WTC11 (cell line): ENCODE results near the gene CHD3. TPM values are rescaled to one million over a fixed set of nuclear protein-coding genes. Genes with fewer than 3 reads are reported as not detected.
A peak's percentile ranks its signal among the peaks of the same experiment; 100 is the strongest.

Experiments used
- ATAC-seq: fragments of 200-7000 bp; cut with Tn5 transposase; 2 replicates; pipeline ENCODE4 v1.10.0; 2021; ENCODE audit warnings: mild to moderate bottlenecking, moderate library complexity
- CTCF ChIA-PET: fragments of 300-600 bp; sonication (Branson Sonifier 250); formaldehyde crosslinking; loops from one replicate; lab custom pipeline; 2021; ENCODE audit warnings: antibody characterized with exemption; lab: Charles Lee
- POLR2A ChIA-PET: fragments of 350-600 bp; sonication (Branson Sonifier 250); formaldehyde crosslinking; loops from one replicate; lab custom pipeline; 2021; ENCODE audit warnings: antibody characterized with exemption; lab: Charles Lee
- DNase-seq: peaks from one replicate; pipeline ENCODE4 v3.0.0; 2021; ENCODE audit warnings: low spot score
- H3K27ac Mint-ChIP-seq: 2 replicates; pipeline ENCODE4 v1.8.0; 2021; ENCODE audit warnings: mixed read lengths
- H3K27me3 Mint-ChIP-seq: 2 replicates; pipeline ENCODE4 v1.8.0; 2021; ENCODE audit warnings: low read depth, mild to moderate bottlenecking, moderate library complexity, mixed read lengths
- H3K36me3 Mint-ChIP-seq: 2 replicates; pipeline ENCODE4 v1.8.0; 2021; ENCODE audit warnings: mixed read lengths
- H3K4me1 Mint-ChIP-seq: 2 replicates; pipeline ENCODE4 v1.8.0; 2022; ENCODE audit warnings: mixed read lengths
- H3K4me3 Mint-ChIP-seq: 2 replicates; pipeline ENCODE4 v1.8.0; 2021; ENCODE audit warnings: mild to moderate bottlenecking, moderate library complexity, mixed read lengths
- H3K9me3 Mint-ChIP-seq: 2 replicates; pipeline ENCODE4 v1.8.0; 2021; ENCODE audit warnings: mixed read lengths
- CREB1 ChIP-seq: sonication (generic); formaldehyde crosslinking; IDR thresholded peaks from 2 replicates; pipeline ENCODE4 v1.8.0; 2023; ENCODE audit warnings: mild to moderate bottlenecking, missing genetic modification reagents
- ETV6 ChIP-seq: sonication (generic); formaldehyde crosslinking; IDR thresholded peaks from 2 replicates; pipeline ENCODE4 v1.8.1; 2022; ENCODE audit warnings: mild to moderate bottlenecking, missing genetic modification reagents
- FOXK1 ChIP-seq: sonication (generic); formaldehyde crosslinking; IDR thresholded peaks from 2 replicates; pipeline ENCODE4 v1.8.0; 2022; ENCODE audit warnings: mild to moderate bottlenecking, moderate library complexity, missing genetic modification reagents
- FOXP1 ChIP-seq: sonication (generic); formaldehyde crosslinking; IDR thresholded peaks from 2 replicates; pipeline ENCODE4 v1.8.0; 2022; ENCODE audit warnings: missing genetic modification reagents, mild to moderate bottlenecking, moderate library complexity, borderline replicate concordance
- GABPB1 ChIP-seq: sonication (generic); formaldehyde crosslinking; IDR thresholded peaks from 2 replicates; pipeline ENCODE4 v1.8.1; 2023; ENCODE audit warnings: mild to moderate bottlenecking, missing genetic modification reagents
- GRHL2 ChIP-seq: fragments of 250-450 bp; sonication (Bioruptor Pico); IDR thresholded peaks from 2 replicates; pipeline ENCODE4 v1.8.0; 2022; ENCODE audit warnings: mild to moderate bottlenecking, moderate library complexity; ENCODE audit not compliant: insufficient replicate concordance, severe bottlenecking
- NFE2L1 ChIP-seq: sonication (generic); formaldehyde crosslinking; IDR thresholded peaks from 2 replicates; pipeline ENCODE4 v1.8.1; 2023; ENCODE audit warnings: missing genetic modification reagents
- SP1 ChIP-seq: sonication (generic); formaldehyde crosslinking; conservative IDR thresholded peaks from 2 replicates; pipeline ENCODE4 v1.8.1; 2022; ENCODE audit warnings: missing genetic modification reagents
- ZMAT4 ChIP-seq: fragments of 250-450 bp; sonication (Bioruptor Pico); IDR thresholded peaks from 2 replicates; pipeline ENCODE4 v1.9.0; 2021; ENCODE audit warnings: mild to moderate bottlenecking
- ZNF138 ChIP-seq: sonication (generic); formaldehyde crosslinking; conservative IDR thresholded peaks from 2 replicates; pipeline ENCODE4 v1.8.1; 2022; ENCODE audit warnings: mild to moderate bottlenecking, moderate library complexity, missing genetic modification reagents
- ZNF232 ChIP-seq: sonication (generic); formaldehyde crosslinking; IDR thresholded peaks from 2 replicates; pipeline ENCODE4 v1.8.0; 2022; ENCODE audit warnings: mild to moderate bottlenecking, missing genetic modification reagents
- ZNF263 ChIP-seq: sonication (generic); formaldehyde crosslinking; IDR thresholded peaks from 2 replicates; pipeline ENCODE4 v1.8.1; 2022; ENCODE audit warnings: low read depth, mild to moderate bottlenecking, moderate library complexity, missing genetic modification reagents
- ZNF671 ChIP-seq: fragments of 250-450 bp; sonication (Bioruptor Pico); IDR thresholded peaks from 2 replicates; pipeline ENCODE4 v1.8.0; 2021; ENCODE audit warnings: mild to moderate bottlenecking
- ZSCAN18 ChIP-seq: fragments of 250-450 bp; sonication (Bioruptor Pico); IDR thresholded peaks from 2 replicates; pipeline ENCODE4 v2.1.2; 2022; ENCODE audit warnings: mild to moderate bottlenecking, moderate library complexity
- total RNA-seq: library from RNA; stranded (reverse); gene quantifications from 3 replicates; pipeline ENCODE4 v1.2.3, GENCODE V29; 2021
- TF ChIP-seq, protein P1 (sequence below): sonication (generic); formaldehyde crosslinking; IDR thresholded peaks from 2 replicates; pipeline ENCODE4 v1.8.0; 2023; ENCODE audit warnings: missing genetic modification reagents, mild to moderate bottlenecking, borderline replicate concordance
- TF ChIP-seq, protein P2 (sequence below): fragments of 250-450 bp; sonication (Bioruptor Pico); IDR thresholded peaks from 2 replicates; pipeline ENCODE4 v1.9.0; 2021; ENCODE audit warnings: moderate library complexity, mild to moderate bottlenecking, inconsistent platforms, borderline replicate concordance

CHD3 gene
- total RNA-seq, 1 experiment from 2014 or later = 39.5 TPM

GRCh38 chr17:7855660-7856010 lies 33.0 kb upstream of the CHD3 start:
- H3K27me3 Mint-ChIP-seq = peaks cover 30% of the 10 kb centered on the region
- peaks cover 34% of the 10 kb centered on the region for H3K4me1 Mint-ChIP-seq
- no peak for TF ChIP-seq ZNF138 (CRISPR knock-in tag)
- no peak for TF ChIP-seq NFE2L1 (CRISPR knock-in tag)
- TF ChIP-seq ZSCAN18 (CRISPR knock-in tag) = no peak
- no peak for TF ChIP-seq GRHL2
- TF ChIP-seq, protein P1, sequence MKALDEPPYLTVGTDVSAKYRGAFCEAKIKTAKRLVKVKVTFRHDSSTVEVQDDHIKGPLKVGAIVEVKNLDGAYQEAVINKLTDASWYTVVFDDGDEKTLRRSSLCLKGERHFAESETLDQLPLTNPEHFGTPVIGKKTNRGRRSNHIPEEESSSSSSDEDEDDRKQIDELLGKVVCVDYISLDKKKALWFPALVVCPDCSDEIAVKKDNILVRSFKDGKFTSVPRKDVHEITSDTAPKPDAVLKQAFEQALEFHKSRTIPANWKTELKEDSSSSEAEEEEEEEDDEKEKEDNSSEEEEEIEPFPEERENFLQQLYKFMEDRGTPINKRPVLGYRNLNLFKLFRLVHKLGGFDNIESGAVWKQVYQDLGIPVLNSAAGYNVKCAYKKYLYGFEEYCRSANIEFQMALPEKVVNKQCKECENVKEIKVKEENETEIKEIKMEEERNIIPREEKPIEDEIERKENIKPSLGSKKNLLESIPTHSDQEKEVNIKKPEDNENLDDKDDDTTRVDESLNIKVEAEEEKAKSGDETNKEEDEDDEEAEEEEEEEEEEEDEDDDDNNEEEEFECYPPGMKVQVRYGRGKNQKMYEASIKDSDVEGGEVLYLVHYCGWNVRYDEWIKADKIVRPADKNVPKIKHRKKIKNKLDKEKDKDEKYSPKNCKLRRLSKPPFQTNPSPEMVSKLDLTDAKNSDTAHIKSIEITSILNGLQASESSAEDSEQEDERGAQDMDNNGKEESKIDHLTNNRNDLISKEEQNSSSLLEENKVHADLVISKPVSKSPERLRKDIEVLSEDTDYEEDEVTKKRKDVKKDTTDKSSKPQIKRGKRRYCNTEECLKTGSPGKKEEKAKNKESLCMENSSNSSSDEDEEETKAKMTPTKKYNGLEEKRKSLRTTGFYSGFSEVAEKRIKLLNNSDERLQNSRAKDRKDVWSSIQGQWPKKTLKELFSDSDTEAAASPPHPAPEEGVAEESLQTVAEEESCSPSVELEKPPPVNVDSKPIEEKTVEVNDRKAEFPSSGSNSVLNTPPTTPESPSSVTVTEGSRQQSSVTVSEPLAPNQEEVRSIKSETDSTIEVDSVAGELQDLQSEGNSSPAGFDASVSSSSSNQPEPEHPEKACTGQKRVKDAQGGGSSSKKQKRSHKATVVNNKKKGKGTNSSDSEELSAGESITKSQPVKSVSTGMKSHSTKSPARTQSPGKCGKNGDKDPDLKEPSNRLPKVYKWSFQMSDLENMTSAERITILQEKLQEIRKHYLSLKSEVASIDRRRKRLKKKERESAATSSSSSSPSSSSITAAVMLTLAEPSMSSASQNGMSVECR = no peak
- TF ChIP-seq ETV6 (CRISPR knock-in tag) = 0 out of 2 replicates have a peak, but pooled peaks have one; percentile 29
- no peak for TF ChIP-seq ZMAT4
- peaks cover 6% of the 10 kb centered on the region for H3K36me3 Mint-ChIP-seq
- H3K27ac Mint-ChIP-seq = no peak overlapping the region
- ChIA-PET CTCF (interaction anchor here (0.7 to 3.1 kb wide), 5 partner anchors 11 to 224 kb away, joined by 3 to 63 read pairs (median 12); partner anchors contain the start of gene KDM6B), POLR2A (no interaction called here)
- DNase-seq (no peak), ATAC-seq (no peak)
- no peaks in the 10 kb centered on the region for H3K9me3 Mint-ChIP-seq
- H3K4me3 Mint-ChIP-seq = no peak overlapping the region

- Mint-ChIP-seq H3K4me1 (peaks cover 28% of the 10 kb centered on the region), H3K4me3 (no peak overlapping the region), H3K36me3 (peaks cover 6% of the 10 kb centered on the region), H3K27ac (no peak overlapping the region), H3K27me3 (peaks cover 25% of the 10 kb centered on the region), H3K9me3 (no peaks in the 10 kb centered on the region)
- TF ChIP-seq GRHL2 (no peak), CREB1 (CRISPR knock-in tag) (no peak), ZNF263 (CRISPR knock-in tag) (0 out of 2 replicates have a peak, but pooled peaks have one; percentile 37)
- TF ChIP-seq, protein P2, sequence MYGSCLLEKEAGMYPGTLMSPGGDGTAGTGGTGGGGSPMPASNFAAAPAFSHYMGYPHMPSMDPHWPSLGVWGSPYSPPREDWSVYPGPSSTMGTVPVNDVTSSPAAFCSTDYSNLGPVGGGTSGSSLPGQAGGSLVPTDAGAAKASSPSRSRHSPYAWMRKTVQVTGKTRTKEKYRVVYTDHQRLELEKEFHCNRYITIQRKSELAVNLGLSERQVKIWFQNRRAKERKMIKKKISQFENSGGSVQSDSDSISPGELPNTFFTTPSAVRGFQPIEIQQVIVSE (CRISPR knock-in tag) = no peak
- DNase-seq (no peak), ATAC-seq (no peak)
- ChIA-PET POLR2A (interaction anchor here (1.0 to 1.5 kb wide), 7 partner anchors 11 to 168 kb away, joined by 3 to 11 read pairs (median 6); partner anchors contain the start of genes DNAH2, TP53 and WRAP53), CTCF (interaction anchor here (0.6 to 3.1 kb wide), 13 partner anchors 11 to 223 kb away, joined by 3 to 63 read pairs (median 4); partner anchors contain the start of genes CHD3 and KDM6B)
Observed at GRCh38 chr17:7856011-7856810, 32.4 kb upstream of the CHD3 start.

DNA sequence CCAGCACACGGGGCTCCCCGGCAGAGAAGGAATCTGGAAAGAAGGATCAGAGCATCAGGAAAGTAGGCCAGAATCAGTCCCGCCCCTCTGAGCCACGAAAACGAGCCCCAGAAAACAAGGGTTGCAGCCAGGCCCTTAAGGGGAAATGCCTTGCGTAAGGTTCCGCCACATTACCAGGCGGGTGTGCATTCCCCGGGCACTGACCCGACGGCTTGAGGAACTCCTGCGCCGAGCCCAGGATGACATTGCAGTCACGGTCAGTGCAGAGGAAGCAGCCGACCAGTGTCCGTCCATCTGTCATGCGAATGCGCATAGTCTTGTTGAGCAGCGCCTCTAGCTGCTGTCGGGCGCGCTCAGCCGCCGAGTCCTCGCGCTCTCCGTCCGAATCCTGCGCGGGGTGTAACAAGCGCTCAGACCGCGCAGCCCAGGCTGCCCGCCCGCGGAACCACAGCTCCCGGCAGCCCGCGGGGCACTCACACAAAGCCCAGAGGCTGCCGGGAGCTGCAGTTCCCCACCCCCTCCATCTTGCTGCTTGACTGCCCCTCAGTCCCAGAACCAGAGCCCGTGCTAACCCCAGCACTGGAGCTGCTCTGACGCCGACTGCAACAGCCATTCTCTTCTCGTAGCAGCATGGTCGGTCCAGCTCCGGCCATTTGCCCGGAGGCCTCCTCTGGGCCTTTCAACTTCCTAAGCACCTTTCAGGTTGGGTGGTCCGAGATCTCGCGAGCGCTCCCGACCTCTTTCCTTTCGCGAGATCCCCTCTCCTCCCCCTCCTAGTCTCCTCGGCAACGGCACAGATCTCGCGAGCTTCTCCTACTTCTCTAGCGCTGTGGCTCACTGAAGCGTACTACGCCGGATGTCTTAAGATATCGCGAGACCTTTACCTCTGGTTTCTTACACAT lies 31.5 kb upstream of the CHD3 start, which contains the start of gene NAA38:
Gene NAA38 (minus strand): TSS at position 749 of the 902 bp plus-strand sequence. CDS start 96 bp downstream, at position 653.
- Mint-ChIP-seq H3K36me3 (peaks cover 6% of the 10 kb centered on the region), H3K4me3 (no peak within 1 kb of the TSS), H3K9me3 (no peaks in the 10 kb centered on the region), H3K27me3 (peaks cover 19% of the 10 kb centered on the region), H3K4me1 (peaks cover 22% of the 10 kb centered on the region), H3K27ac (no peak within 1 kb of the TSS)
- ATAC-seq (peak; percentile 84), DNase-seq (peak; percentile 96)
- POLR2A ChIA-PET = interaction anchor here (0.5 to 1.5 kb wide), 8 partner anchors 12 to 169 kb away, joined by 3 to 11 read pairs (median 6); partner anchors contain the start of genes DNAH2, TP53 and WRAP53
- CTCF ChIA-PET = interaction anchor here (0.6 to 3.1 kb wide), 32 partner anchors 10 to 643 kb away, joined by 3 to 63 read pairs (median 4); partner anchors contain the start of genes ALOXE3, CHD3, KCNAB3 and KDM6B
- TF ChIP-seq FOXK1 (CRISPR knock-in tag) (peak; percentile 51), FOXP1 (CRISPR knock-in tag) (peak; percentile 70; the same call in 1 of the 2 replicates), SP1 (no peak; the same call in 1 of the 2 replicates), GABPB1 (CRISPR knock-in tag) (peak; percentile 8; the same call in 1 of the 2 replicates), ZNF671 (CRISPR knock-in tag) (no peak), ZNF232 (0 out of 2 replicates have a peak, but pooled peaks have one; percentile 66)
